Right lobe of liver (tissue), 6 donors: Measurements from ENCODE around the gene MAGI1. TPM values are rescaled to one million over a fixed set of nuclear protein-coding genes. Genes with fewer than 3 reads are reported as not detected.

Source experiments
- ATAC-seq, 4 donors: fragments of 200-7000 bp; cut with Tn5 transposase; one replicate each; pipeline ENCODE4 v1.9.1; 2020; ENCODE audit warnings: mild to moderate bottlenecking in 4 of 4, moderate library complexity in 4 of 4
- DNase-seq, 3 donors: peaks; one replicate each; pipeline ENCODE4 v3.0.0-alpha.2; 2020
- H3K27ac ChIP-seq, 3 donors: fragments of 200-600 bp; one replicate each; pipeline ENCODE4 v1.8.0; 2022
- H3K27me3 ChIP-seq, 2 donors: fragments of 200-600 bp; one replicate each; pipeline ENCODE4 v1.8.0; 2022
- H3K36me3 ChIP-seq, 4 donors: fragments of 200-600 bp; sonication (generic) in 1 of 4; one replicate each; pipeline versions ENCODE4 v1.5.1 to v1.8.0; 2017 to 2022; ENCODE audit warnings: control low read depth in 1 of 4
- H3K4me1 ChIP-seq, 4 donors: fragments of 200-600 bp; sonication (generic) in 1 of 4; one replicate each; pipeline versions ENCODE4 v1.5.1 to v1.8.0; 2017 to 2022; ENCODE audit warnings: control low read depth in 1 of 4
- H3K4me3 ChIP-seq, 3 donors: fragments of 200-600 bp; one replicate each; pipeline ENCODE4 v1.8.0; 2022
- H3K9me3 ChIP-seq, 4 donors: fragments of 200-600 bp; sonication (generic) in 1 of 4; one replicate each; pipeline versions ENCODE4 v1.5.1 to v1.8.0; 2017 to 2022; ENCODE audit warnings: control low read depth in 1 of 4
- CTCF ChIP-seq, 4 donors: fragments of 200-600 bp in 3 of 4; fragments of 450-650 bp in 1 of 4; IDR thresholded peaks; one replicate each; pipeline versions ENCODE4 v1.5.1 to v1.8.0; 2016 to 2022; ENCODE audit warnings: antibody characterized with exemption in 4 of 4, mild to moderate bottlenecking in 2 of 4
- POLR2A ChIP-seq: fragments of 450-650 bp; IDR thresholded peaks from one replicate; pipeline ENCODE4 v1.6.1; 2017; ENCODE audit warnings: antibody characterized with exemption, mild to moderate bottlenecking
- WGBS: methylation state at CpG from one replicate; pipeline ENCODE4 v1.1.6; 2018; ENCODE audit warnings: low coverage, low lambda C conversion rate; ENCODE audit not compliant: insufficient coverage; ENCODE audit errors: missing lambda C conversion rate; 5-methylcytosine and 5-hydroxymethylcytosine counted together
- intact Hi-C, 2 donors: fragments of 100-400 bp; cut with DNase I; formaldehyde crosslinking; loops; one replicate each; pipeline versions ENCODE4 v1.11.2 to v1.14.1; 2022
- total RNA-seq, 6 experiments: library from RNA; depleted of rRNA in 2 of 6; stranded (reverse); fragments of >200 nt in 2 of 6; fragmentation: NEBNext Ultra II Directional in 3 of 6; extraction: Animal tissue kit (Norgen Biotek cat#: 25700) in 3 of 6; gene quantifications; one replicate each; pipeline versions ENCODE4 v1.1.0 to v1.2.4, GENCODE V29; 2016 to 2023
- donor health status: DM: no; HTN: yes; CAD: no.
- donor health status: DM: no; HTN: no; CAD: no.
- donor health status: DM: no; HTN: no; CAD: no.
- donor health status: DM: no; HTN: yes; CAD: no.
- donor health status: DM: no; HTN: yes; CAD: no.

Gene MAGI1
- total RNA-seq, 6 experiments from 2014 or later = 22.6 to 37.7 (median 26.9) TPM

- Histone ChIP-seq H3K27ac (peak overlapping the region; percentile 90 to 92 (median 92)), H3K36me3 (no peaks in the 10 kb centered on the region), H3K9me3 (no peaks in the 10 kb centered on the region), H3K4me3 (no peak overlapping the region), H3K27me3 (no peaks in the 10 kb centered on the region), H3K4me1 (peaks cover 0 to 52% (median 13%) of the 10 kb centered on the region in 4 donors)
- TF ChIP-seq CTCF (IDR thresholded peaks at IDR 0.05) (no peak), POLR2A (no peak)
- intact Hi-C loops = no loop called here
- 18% methylated on average over 10 of the region's 10 CpGs for WGBS
- ATAC-seq (peak; percentile 22 to 53 (median 41)), DNase-seq (no peak)
These were observed 82.8 kb downstream of the MAGI1 start for GRCh38 chr3:65955792-65956477.

DNA sequence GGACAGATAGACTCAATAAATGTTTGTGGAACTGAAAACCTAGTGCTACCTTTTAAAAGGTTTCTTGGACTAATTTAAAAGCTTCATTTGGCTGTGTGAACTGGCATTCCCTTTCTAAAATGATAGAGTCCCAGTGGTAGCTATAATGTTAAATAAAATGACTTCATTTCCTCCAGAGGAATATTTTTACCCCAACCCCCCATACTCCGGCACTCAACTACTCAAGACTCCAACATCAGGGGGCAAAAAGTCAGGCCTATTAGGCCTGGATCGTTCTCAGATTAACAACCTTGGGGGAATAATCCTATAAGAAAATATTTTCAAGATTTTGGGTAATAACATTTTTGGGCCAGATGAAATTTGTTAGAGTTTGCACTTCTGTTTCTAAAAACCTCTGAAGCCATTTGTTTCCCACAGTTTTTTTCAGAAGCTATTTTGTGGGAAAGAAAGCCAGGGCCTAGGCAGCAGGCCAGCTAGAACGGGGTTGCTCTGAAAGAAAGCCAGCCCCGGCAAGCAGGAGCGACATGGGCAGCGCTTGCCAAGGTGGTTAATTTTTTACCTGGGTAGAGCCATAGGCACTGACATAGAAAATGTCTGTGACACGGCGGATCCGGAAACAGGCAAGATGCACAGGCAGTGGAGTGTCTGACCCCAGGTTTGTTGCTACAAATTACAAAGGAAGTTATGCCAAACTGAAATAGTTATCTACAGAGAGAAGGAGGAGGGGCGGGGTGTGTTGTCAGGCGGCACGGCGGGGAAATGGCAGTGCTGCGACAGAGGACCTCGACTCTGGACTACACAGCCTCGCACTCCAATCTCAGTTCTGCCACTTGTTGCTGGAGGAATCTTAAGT lies 84.6 kb downstream of the MAGI1 start:
- intact Hi-C loops = no loop called here
- Histone ChIP-seq H3K36me3 (no peaks in the 10 kb centered on the region), H3K27me3 (no peaks in the 10 kb centered on the region), H3K4me3 (peak overlapping the region in 2 of 3 donors; percentile 17 to 38), H3K9me3 (no peaks in the 10 kb centered on the region), H3K4me1 (peaks cover 0 to 62% (median 19%) of the 10 kb centered on the region in 4 donors), H3K27ac (peak overlapping the region; percentile 90 to 92 (median 92))
- no peak for TF ChIP-seq POLR2A
- TF ChIP-seq CTCF (IDR thresholded peaks at IDR 0.05) = no peak
- DNase-seq (peak; percentile 84 to 94 (median 88)), ATAC-seq (peak; percentile 70 to 84 (median 82))
- WGBS = 18% methylated on average over 16 of the region's 16 CpGs

DNA sequence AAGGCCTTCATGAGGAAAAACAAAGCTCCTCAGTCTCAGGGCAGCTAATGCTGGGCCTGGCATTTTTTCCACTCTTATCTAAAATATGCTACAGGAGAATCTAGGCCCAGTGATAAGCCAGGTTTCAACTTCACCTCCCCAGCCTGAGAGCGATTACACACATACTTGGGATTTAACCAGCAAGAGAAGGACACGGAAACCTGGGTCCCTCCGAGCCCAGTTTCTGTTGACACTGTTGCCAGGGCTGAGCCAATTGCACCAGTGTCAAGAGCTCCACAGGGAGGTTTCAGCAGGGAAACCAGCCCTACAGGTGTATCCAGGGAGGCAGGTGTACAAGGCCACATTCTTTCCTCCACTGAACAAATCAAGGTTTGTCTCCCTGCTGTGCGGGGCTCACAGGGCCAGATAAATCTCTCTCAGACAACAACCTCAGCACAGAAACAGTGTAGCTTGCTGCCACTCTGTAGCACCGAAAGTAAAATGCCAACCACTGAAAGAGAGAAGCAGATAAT lies 85.4 kb downstream of the MAGI1 start:
- TF ChIP-seq POLR2A = no peak
- Histone ChIP-seq H3K9me3 (no peaks in the 10 kb centered on the region), H3K27me3 (no peaks in the 10 kb centered on the region), H3K27ac (peak overlapping the region; percentile 90 to 92 (median 92)), H3K4me3 (peak overlapping the region in 2 of 3 donors; percentile 17 to 38), H3K4me1 (peaks cover 0 to 64% (median 22%) of the 10 kb centered on the region in 4 donors), H3K36me3 (no peaks in the 10 kb centered on the region)
- ATAC-seq (peak; percentile 70 to 88 (median 82)), DNase-seq (peak; percentile 72 to 91 (median 89))
- WGBS = 25% methylated on average over 5 of the region's 5 CpGs
- intact Hi-C loops = no loop called here

GRCh38 chr3:65952842-65953241 lies 85.9 kb downstream of the MAGI1 start:
- no peak for TF ChIP-seq POLR2A
- no peak for TF ChIP-seq CTCF (IDR thresholded peaks at IDR 0.05)
- Histone ChIP-seq H3K36me3 (no peaks in the 10 kb centered on the region), H3K4me1 (peaks cover 0 to 69% (median 22%) of the 10 kb centered on the region in 4 donors), H3K4me3 (no peak overlapping the region), H3K9me3 (no peaks in the 10 kb centered on the region), H3K27ac (peak overlapping the region; percentile 90 to 92 (median 92)), H3K27me3 (no peaks in the 10 kb centered on the region)
- WGBS = 14% methylated on average over 1 of the region's 1 CpG
- ATAC-seq (no peak), DNase-seq (no peak)
- intact Hi-C loops = no loop called here
